Measurements from ENCODE around the gene NAT16. TPM values are rescaled to one million over a fixed set of nuclear protein-coding genes. Genes with fewer than 3 reads are reported as not detected.
"Not testable (repeated sequence)": the region's sequence is repeated elsewhere in the genome, so short reads cannot be mapped to it uniquely, and the experiment has no call there.

Gene NAT16
- total RNA-seq, 2 experiments from 2014 or later: not detected

DNA sequence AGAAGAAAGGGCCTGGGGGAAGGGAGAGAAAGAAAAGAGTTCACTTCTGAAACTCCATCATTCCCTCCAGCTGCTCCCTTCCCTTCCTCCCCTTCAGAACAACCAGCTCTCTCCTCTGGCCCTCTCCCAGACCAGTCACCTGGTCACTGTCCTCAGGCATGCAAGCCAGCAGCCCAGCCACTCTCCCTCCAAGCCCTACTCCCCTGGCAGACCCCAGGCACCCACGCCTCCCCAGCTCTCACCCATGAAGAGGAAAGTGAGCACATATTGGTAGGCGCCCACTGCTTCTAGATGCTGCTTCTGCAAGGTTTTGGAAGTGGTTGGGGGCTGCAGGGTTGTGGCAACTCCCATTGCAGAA lies 20.4 kb upstream of the NAT16 start:
- intact Hi-C loops (cut with micrococcal nuclease): loop anchor here (5.0 kb wide), 2 partner anchors 42 to 82 kb away; no protein-coding TSS in a partner anchor
- Mint-ChIP-seq H3K4me1 (ENCODE audit: low read depth) (peaks cover 14% of the 10 kb centered on the region), H3K27me3 (ENCODE audit: low read depth) (peaks cover 21% of the 10 kb centered on the region), H3K36me3 (ENCODE audit: low read depth) (no peaks in the 10 kb centered on the region), H3K4me3 (no peak overlapping the region), H3K9me3 (no peaks in the 10 kb centered on the region), H3K27ac (no peak overlapping the region)
- DNase-seq: no peak
- CTCF ChIA-PET: interaction anchor here (1.4 kb wide), 2 partner anchors 18 to 57 kb away, joined by 3 to 8 read pairs; partner anchors contain the start of gene ZNHIT1

DNA sequence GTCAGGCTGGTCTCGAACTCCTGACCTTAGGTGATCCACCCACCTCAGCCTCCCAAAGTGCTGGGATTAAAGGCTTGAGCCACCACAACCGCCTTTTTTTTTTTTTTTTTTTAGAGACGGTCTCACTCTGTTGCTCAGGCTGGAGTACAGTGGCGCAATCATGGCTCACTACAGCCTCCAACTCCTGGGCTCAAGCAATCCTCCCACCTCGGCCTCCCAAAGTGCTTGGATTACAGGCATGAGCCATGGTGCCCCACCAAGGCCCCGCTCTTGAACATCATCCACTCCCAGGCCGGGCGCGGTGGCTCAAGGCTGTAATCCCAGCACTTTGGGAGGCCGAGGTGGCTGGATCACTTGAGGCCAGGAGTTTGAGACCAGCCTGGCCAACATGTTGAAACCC lies 19.4 kb upstream of the NAT16 start:
- H3K36me3 Mint-ChIP-seq (ENCODE audit: low read depth); intact Hi-C loops (cut with micrococcal nuclease); H3K9me3 Mint-ChIP-seq; DNase-seq; H3K27ac Mint-ChIP-seq; H3K4me3 Mint-ChIP-seq: not testable (repeated sequence)
- peaks cover 14% of the 10 kb centered on the region for H3K4me1 Mint-ChIP-seq (ENCODE audit: low read depth)
- H3K27me3 Mint-ChIP-seq (ENCODE audit: low read depth): peaks cover 21% of the 10 kb centered on the region
- CTCF ChIA-PET: interaction anchor here (0.6 to 1.4 kb wide), 3 partner anchors 19 to 56 kb away, joined by 3 to 8 read pairs (median 4); partner anchors contain the start of gene ZNHIT1

DNA sequence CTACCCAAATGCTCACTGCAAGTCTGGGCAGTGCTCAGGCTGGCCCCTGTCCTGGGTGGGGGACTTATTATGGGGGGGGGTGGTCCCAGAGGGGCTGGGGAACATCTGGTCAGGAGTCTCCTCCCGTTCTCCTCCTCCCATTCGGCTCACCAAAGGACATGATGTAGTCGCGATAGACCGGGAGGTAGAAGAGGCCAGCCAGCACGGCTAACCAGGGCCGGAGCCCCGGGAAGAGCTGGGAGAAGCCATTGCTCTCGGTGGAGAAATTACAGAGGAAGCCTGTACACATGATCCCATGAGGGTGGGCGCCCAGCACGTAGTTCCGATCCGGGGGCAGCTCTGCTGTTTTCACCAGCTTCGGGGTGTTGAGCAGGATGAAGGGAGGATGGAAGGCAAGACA lies 18.4 kb upstream of the NAT16 start:
- DNase-seq: no peak
- peaks cover 11% of the 10 kb centered on the region for H3K4me1 Mint-ChIP-seq (ENCODE audit: low read depth)
- intact Hi-C loops (cut with micrococcal nuclease): no loop called here
- H3K9me3 Mint-ChIP-seq: no peaks in the 10 kb centered on the region
- H3K27ac Mint-ChIP-seq: no peak overlapping the region
- no peak overlapping the region for H3K4me3 Mint-ChIP-seq
- no peaks in the 10 kb centered on the region for H3K36me3 Mint-ChIP-seq (ENCODE audit: low read depth)
- CTCF ChIA-PET: no interaction called here
- peaks cover 20% of the 10 kb centered on the region for H3K27me3 Mint-ChIP-seq (ENCODE audit: low read depth)

GRCh38 chr7:101197991-101198390 lies 17.9 kb upstream of the NAT16 start:
- Mint-ChIP-seq H3K4me1 (ENCODE audit: low read depth) (peaks cover 10% of the 10 kb centered on the region), H3K36me3 (ENCODE audit: low read depth) (no peaks in the 10 kb centered on the region), H3K4me3 (no peak overlapping the region), H3K27me3 (ENCODE audit: low read depth) (peaks cover 19% of the 10 kb centered on the region), H3K27ac (no peak overlapping the region), H3K9me3 (no peaks in the 10 kb centered on the region)
- no peak for DNase-seq
- intact Hi-C loops (cut with micrococcal nuclease): no loop called here
- CTCF ChIA-PET: no interaction called here

DNA sequence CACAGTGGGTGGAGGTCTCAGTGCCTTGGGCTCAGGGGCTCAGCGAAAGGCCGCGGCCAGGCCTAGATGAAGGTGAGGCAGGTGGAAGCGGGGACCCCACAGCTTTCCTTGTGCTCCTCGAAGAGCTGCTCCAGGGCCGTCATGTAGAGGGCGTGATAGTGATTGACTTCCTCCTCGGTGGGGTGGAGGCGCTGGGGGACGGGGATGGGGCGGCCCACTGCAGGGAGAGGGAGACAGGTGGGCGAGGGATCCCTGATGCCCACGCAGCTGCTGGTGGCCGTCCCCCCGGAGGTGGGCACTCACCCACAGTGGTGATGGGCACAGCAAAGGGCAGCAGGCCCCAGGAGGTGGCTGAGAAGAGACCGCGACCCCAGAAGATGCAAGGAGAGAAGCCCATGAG lies 15.8 kb upstream of the NAT16 start:
- Mint-ChIP-seq H3K36me3 (ENCODE audit: low read depth) (no peaks in the 10 kb centered on the region), H3K9me3 (no peaks in the 10 kb centered on the region), H3K27ac (no peak overlapping the region), H3K4me1 (ENCODE audit: low read depth) (peaks cover 3% of the 10 kb centered on the region), H3K4me3 (no peak overlapping the region), H3K27me3 (ENCODE audit: low read depth) (peaks cover 7% of the 10 kb centered on the region)
- no peak for DNase-seq
- intact Hi-C loops (cut with micrococcal nuclease): no loop called here
- CTCF ChIA-PET: interaction anchor here (0.8 to 7.7 kb wide), 3 partner anchors 48 to 87 kb away, joined by 3 to 233 read pairs (median 3); no protein-coding TSS in a partner anchor

GRCh38 chr7:101189109-101189508 lies 9.0 kb upstream of the NAT16 start:
- DNase-seq: no peak
- CTCF ChIA-PET: no interaction called here
- Mint-ChIP-seq H3K36me3 (ENCODE audit: low read depth) (no peaks in the 10 kb centered on the region), H3K27ac (no peak overlapping the region), H3K9me3 (no peaks in the 10 kb centered on the region), H3K4me1 (ENCODE audit: low read depth) (no peaks in the 10 kb centered on the region), H3K27me3 (ENCODE audit: low read depth) (peaks cover 6% of the 10 kb centered on the region), H3K4me3 (no peak overlapping the region)
- intact Hi-C loops (cut with micrococcal nuclease): no loop called here

- H3K36me3 Mint-ChIP-seq (ENCODE audit: low read depth): no peaks in the 10 kb centered on the region
- intact Hi-C loops (cut with micrococcal nuclease): no loop called here
- no peak overlapping the region for H3K27ac Mint-ChIP-seq
- DNase-seq: no peak
- peaks cover 2% of the 10 kb centered on the region for H3K4me1 Mint-ChIP-seq (ENCODE audit: low read depth)
- H3K4me3 Mint-ChIP-seq: no peak overlapping the region
- peaks cover 15% of the 10 kb centered on the region for H3K27me3 Mint-ChIP-seq (ENCODE audit: low read depth)
- CTCF ChIA-PET: interaction anchor here (0.7 to 1.1 kb wide), 3 partner anchors 16 to 43 kb away, joined by 3 to 4 read pairs (median 4); no protein-coding TSS in a partner anchor
- no peaks in the 10 kb centered on the region for H3K9me3 Mint-ChIP-seq
These were observed 6.8 kb upstream of the NAT16 start for GRCh38 chr7:101186844-101187428.

- CTCF ChIA-PET: interaction anchor here (1.1 kb wide), 1 partner anchor 16 kb away, joined by 4 read pairs; no protein-coding TSS in a partner anchor
- intact Hi-C loops (cut with micrococcal nuclease): no loop called here
- Mint-ChIP-seq H3K9me3 (no peaks in the 10 kb centered on the region), H3K27me3 (ENCODE audit: low read depth) (peaks cover 17% of the 10 kb centered on the region), H3K27ac (no peak overlapping the region), H3K36me3 (ENCODE audit: low read depth) (no peaks in the 10 kb centered on the region), H3K4me1 (ENCODE audit: low read depth) (peaks cover 2% of the 10 kb centered on the region), H3K4me3 (no peak overlapping the region)
- DNase-seq: no peak
These were observed 6.1 kb upstream of the NAT16 start for GRCh38 chr7:101186194-101186593.

DNA sequence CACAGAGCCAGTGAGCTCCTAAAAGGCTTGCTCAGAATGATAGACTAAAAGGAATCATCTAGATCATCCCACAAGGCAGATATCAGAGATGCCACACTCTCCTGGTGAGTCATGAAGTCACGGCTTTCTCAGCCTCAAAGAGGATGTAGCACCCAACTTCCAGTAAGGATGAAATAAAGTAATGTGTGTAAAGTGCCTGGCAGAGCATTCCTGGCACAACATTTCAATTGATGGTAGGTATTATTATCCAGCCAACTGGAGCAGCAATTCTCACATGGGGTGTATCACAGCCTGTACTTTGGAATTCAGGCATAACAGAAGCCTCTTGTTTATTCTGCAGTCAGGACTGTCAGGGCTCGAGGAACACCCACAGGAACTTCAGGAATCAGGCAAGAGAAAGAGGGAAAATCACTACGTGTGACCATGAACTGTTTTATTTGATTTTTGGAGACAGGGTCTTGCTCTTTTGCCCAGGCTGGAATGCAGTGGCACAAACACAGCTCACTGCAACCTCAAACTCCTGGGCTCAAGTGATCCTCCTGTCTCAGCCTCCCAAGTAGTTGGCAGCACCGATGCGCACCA lies 5.3 kb upstream of the NAT16 start:
- Mint-ChIP-seq H3K27me3 (ENCODE audit: low read depth) (peaks cover 24% of the 10 kb centered on the region), H3K27ac (no peak overlapping the region), H3K9me3 (no peaks in the 10 kb centered on the region), H3K4me1 (ENCODE audit: low read depth) (peaks cover 4% of the 10 kb centered on the region), H3K4me3 (no peak overlapping the region), H3K36me3 (ENCODE audit: low read depth) (no peaks in the 10 kb centered on the region)
- intact Hi-C loops (cut with micrococcal nuclease): no loop called here
- CTCF ChIA-PET: interaction anchor here (1.3 kb wide), 1 partner anchor 41 kb away, joined by 5 read pairs; no protein-coding TSS in a partner anchor
- no peak for DNase-seq

GRCh38 chr7:101179713-101180112 lies 380 bp downstream of the NAT16 start:
- no peaks in the 10 kb centered on the region for H3K36me3 Mint-ChIP-seq (ENCODE audit: low read depth)
- H3K9me3 Mint-ChIP-seq: no peaks in the 10 kb centered on the region
- CTCF ChIA-PET: no interaction called here
- H3K4me3 Mint-ChIP-seq: no peak overlapping the region
- DNase-seq: no peak
- H3K27ac Mint-ChIP-seq: no peak overlapping the region
- H3K27me3 Mint-ChIP-seq (ENCODE audit: low read depth): peaks cover 58% of the 10 kb centered on the region
- peaks cover 12% of the 10 kb centered on the region for H3K4me1 Mint-ChIP-seq (ENCODE audit: low read depth)
- intact Hi-C loops (cut with micrococcal nuclease): loop anchor here (10.0 kb wide), 1 partner anchor 105 kb away; no protein-coding TSS in a partner anchor

- no peak overlapping the region for H3K27ac Mint-ChIP-seq
- intact Hi-C loops (cut with micrococcal nuclease): loop anchor here (10.0 kb wide), 1 partner anchor 106 kb away; no protein-coding TSS in a partner anchor
- no peaks in the 10 kb centered on the region for H3K9me3 Mint-ChIP-seq
- H3K36me3 Mint-ChIP-seq (ENCODE audit: low read depth): no peaks in the 10 kb centered on the region
- DNase-seq: no peak
- no peak overlapping the region for H3K4me3 Mint-ChIP-seq
- CTCF ChIA-PET: no interaction called here
- H3K27me3 Mint-ChIP-seq (ENCODE audit: low read depth): peaks cover 62% of the 10 kb centered on the region
- H3K4me1 Mint-ChIP-seq (ENCODE audit: low read depth): peaks cover 17% of the 10 kb centered on the region
These were observed 976 bp downstream of the NAT16 start for GRCh38 chr7:101179117-101179516.

GRCh38 chr7:101177644-101178043 lies 2.4 kb downstream of the NAT16 start:
- no peak overlapping the region for H3K4me3 Mint-ChIP-seq
- DNase-seq: no peak
- intact Hi-C loops (cut with micrococcal nuclease): loop anchor here (10.0 kb wide), 1 partner anchor 107 kb away; no protein-coding TSS in a partner anchor

More at GRCh38 chr7:101177644-101178043, 2.4 kb downstream of the NAT16 start:
- H3K9me3 Mint-ChIP-seq: no peaks in the 10 kb centered on the region
- H3K27me3 Mint-ChIP-seq (ENCODE audit: low read depth): peaks cover 72% of the 10 kb centered on the region
- CTCF ChIA-PET: interaction anchor here (1.5 to 5.7 kb wide), 2 partner anchors 15 to 34 kb away, joined by 9 to 33 read pairs; no protein-coding TSS in a partner anchor
- H3K27ac Mint-ChIP-seq: no peak overlapping the region
- H3K36me3 Mint-ChIP-seq (ENCODE audit: low read depth): no peaks in the 10 kb centered on the region
- peaks cover 28% of the 10 kb centered on the region for H3K4me1 Mint-ChIP-seq (ENCODE audit: low read depth)
